CD4-positive, alpha-beta T cell treated with Interleukin-17A for 4 hours (primary cell): ENCODE data around the gene CPA1.

ENCODE experiments used
- DNase-seq: peaks from one replicate; pipeline ENCODE4 v3.0.0-alpha.2; 2020; ENCODE audit warnings: mixed read lengths

Gene CPA1

DNA sequence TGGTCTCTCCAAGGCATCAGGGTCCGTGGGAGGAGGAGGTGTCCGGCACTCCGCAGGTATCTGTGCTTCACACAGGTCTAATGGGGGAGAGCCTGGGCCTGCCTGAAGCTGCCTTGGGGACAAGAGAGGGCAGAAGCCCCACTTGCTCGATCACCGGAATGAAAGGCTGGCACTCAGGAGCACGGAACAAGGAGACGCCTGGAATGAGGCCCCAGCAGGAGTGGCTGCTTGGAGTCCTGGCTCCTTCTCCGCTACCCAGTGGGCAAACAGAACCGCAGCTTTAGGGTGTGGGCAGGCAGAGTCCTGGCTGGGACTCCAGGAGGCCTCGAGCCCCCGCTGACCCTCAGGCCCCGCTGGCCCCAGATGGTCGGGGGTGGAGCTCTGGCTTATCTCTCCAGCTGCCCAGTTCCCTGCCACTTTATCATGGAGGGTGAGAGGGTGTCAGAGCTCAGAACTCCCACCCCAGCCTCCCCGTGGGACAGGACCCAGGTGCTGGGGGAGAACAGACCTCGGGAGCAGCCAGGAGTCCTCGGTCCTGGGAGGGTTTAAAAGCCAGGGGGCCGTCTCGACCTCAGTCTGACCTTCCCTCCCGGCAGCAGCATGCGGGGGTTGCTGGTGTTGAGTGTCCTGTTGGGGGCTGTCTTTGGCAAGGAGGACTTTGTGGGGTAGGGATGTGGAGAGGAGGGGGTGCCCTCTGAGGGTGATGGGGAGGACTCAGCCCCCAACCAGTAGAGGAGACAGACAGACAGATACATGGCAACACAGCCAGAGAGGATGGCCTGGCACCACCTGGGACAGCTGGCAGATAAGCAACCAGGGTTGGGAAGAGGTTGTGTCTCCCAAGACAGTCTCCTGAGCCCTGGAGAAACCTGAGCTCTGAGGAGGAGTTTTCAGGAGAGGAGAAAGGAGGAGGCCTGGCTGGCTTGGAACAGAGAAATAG, at the start of gene CPA1:
TSS of gene CPA1 (plus strand) at position 574 of the 940 bp plus-strand sequence. CDS start at position 601, 27 bp downstream.
- no peak for DNase-seq

DNA sequence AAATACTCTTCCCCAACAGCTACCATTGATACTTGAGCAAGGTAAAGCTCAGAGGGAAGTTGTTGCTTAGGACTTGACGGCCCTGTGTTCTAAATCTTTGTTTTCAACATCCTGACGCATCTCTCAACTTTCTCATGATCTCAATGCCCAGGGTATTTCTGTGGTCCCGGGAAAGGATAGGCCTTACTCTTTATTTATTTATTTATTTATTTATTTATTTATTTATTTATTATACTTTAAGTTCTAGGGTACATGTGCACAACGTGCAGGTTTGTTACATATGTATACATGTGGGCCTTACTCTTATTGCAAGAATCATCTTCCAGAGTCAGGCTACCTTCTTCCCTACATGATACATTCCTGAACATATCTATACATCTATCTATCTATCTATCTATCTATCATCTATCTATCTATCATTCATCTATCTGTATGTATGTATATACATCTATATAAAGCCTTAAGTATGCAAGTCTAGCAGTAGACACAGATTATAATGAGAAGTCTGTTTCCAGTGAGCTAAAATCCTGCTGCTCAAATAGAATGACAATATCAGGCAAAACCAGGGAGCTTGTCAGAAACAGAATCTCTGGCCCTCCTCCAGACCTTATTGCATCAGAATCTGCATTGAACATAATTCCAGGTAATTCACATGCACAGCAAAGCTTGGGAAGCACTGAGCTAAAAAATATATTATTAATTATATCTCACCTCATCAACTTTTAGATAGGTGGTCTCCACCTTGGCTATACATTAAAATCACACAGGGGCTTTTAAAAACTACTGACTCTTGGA, 47.8 kb upstream of the CPA1 start:
- no peak for DNase-seq

DNA sequence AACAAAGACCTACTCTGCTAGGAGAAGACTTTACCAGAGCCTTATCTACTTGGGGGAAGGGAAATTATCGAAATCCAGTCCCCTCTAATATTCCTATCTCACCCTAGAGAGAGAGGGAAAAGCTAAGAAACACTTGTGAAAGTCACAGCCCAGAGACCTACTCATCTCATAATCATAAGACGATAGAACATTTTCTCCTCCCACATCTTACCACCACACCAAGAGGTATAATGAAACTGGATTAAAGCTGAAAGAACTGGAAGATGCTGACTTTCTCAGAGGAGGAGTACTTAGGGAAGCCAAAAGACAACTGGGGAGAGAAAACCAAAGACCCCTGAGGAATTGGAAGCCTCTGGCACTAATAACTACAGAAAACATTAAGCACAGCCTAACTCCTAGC, 46.5 kb upstream of the CPA1 start:
- DNase-seq, result no peak

DNA sequence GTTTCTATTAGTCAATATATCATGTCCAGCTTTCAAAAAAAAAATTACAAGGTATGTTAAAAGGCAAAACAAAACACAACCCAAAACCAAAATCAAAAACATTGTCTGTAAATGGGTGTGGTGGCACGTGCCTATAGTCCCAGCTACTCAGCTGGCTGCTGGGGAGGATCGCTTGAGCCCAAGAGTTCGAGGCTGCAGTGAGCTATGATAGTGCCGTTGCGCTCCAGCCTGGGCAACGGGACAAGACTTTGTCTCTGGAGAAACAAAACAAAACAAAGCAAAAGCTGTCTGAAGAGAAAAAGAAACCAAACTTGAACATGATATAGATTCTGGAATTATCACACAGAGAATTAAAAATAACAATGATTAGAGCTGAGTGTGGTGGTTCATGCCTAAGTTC, 46.0 kb upstream of the CPA1 start:
- DNase-seq, result no peak

DNA sequence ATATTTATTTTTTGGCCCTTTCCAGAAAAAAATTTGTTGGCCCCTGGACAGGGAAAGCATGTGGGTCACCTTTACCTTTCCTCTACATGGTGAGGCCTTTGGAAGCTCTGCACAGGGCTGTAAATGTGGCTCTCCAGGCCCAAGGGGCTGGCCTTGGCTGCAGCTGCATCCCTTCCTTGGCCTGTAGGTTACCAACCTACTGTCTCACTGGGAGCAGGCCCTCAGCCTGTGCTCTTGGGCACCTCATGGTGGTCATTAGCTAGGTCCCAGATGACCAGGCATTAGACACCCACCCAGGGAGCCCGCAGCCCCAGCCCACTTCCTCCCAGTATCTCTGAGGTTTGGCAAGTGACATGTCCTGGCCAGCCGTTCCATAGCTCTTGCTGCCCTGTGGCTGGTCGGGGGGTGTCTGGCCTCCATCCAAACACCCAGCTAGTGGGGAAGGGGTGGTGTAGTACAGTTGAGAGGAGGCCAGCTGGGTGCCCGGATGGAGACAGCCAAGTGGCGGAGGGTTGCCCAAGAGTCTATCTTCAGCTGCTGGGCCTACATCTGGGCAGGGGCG, 42.8 kb upstream of the CPA1 start:
- DNase-seq, result no peak

DNA sequence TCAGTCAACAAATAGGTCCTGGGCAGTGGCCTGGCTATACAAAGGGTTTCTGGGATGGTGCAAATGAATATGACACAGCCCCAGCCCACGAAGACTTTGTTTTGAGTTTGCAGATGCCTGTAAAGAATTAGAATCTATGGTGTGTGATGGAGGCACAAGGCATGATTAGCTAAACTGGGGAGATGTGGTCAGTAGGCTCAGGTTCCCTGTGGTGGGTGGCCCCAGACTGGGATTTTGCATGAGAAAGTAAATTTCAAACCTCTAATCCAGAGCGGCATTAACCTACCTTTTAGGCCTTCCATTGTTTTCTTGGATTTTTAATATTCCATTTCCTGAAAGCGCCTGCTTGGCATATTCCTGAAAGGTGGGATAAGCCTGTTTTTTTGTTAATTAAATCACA, 42.1 kb upstream of the CPA1 start:
- DNase-seq, result no peak

DNA sequence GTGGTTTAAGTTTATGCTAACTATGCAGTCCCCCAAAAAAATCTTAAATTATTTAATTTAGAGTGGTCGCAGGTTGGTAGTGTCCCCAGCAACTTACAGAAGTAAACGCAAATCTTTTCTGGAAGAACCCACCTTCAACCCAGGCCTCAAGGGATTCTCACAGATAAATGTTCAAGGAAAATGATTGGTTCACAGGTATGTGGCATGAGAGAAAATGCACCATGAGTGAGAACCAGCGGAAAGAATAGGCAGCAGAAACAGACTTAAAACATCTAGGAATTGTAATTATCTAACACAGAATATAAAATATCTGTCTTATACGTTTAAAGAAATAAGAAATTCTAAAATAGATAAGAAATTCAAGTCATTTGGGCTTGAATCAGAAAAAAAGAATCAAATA, 38.4 kb upstream of the CPA1 start:
- DNase-seq, result no peak

DNA sequence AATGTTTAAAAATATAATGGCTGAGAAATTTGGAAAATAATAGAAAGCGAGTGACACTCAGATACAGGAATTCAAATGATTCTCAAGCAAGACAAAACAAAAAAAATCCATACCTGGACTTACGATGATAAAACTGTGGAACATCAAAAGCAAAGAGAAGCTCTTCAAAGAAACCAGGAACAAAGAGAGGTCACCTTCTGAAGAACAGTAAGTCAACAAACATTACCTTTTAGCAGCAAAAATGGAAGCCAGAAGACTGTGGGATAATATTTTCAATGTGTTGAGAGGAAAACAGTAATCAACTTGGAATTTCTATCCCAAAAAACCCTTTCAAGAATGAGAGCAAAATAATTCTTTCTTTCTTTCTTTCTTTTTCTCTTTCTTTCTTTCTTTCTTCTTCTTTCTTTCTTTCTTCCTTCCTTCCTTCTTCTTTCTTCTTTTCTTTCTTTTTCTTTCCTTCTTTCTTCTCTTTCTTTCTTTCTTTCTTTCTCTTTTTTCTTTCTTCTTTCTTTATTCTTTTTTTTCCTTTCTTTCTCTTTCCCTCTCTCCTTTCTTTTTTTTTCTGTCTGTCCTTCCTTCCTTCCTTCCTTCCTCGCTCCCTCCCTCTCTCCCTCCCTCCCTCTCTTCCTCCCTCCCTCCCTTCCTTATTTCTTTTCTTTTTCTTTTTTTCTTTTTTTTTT, 37.5 kb upstream of the CPA1 start:
- DNase-seq, result no peak

DNA sequence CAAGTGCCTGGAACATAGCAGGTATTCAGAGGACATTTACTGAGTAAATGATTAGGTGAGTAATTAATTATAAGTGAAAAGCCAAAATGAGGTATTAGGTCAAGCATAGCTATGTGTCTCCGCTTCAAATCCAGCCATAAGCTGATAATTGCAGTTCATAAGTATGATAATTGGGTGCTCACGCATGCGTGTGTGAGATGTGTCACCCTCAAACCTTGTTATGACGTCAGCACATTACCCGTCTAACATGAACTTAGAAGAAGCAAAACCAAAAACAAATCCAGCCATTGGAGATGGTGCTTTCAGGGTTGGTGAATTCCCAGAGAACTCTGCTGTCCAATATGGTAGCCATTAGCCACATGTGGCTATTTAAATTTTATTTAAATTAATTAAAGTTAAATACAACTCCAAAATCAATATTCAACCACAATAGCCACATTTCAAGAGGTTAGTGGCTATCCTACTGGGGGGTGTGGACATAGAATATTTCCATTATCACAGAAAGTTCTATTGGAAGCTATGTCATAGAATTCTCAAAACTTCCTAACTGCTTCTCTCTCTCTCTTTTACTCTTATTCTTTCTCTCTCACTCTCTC, 35.9 kb upstream of the CPA1 start, which contains the start of gene CPA5:
TSS of gene CPA5 (plus strand) at position 546 of the 596 bp plus-strand sequence. CDS start 1,670 bp downstream, outside the sequence.
- DNase-seq, result no peak

DNA sequence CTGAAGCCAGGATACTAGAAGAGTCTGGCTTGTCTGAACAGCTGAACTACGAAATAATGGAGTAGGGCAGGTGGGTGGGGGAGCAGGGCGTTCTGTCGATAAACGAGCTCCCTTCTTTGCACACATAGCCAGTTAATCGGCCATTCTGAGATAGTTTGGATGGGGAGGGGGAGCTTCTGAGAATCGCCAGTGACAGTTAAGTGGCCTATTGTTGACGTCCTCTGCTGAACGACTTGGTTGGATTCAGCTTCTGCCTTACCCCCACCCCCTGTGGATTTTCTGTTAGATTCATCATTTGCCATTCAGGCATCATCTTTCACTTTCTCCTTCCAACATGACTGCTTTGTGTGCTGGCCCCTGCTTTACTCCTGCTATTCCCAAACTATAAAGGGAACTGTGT, 35.2 kb upstream of the CPA1 start:
- no peak for DNase-seq

DNA sequence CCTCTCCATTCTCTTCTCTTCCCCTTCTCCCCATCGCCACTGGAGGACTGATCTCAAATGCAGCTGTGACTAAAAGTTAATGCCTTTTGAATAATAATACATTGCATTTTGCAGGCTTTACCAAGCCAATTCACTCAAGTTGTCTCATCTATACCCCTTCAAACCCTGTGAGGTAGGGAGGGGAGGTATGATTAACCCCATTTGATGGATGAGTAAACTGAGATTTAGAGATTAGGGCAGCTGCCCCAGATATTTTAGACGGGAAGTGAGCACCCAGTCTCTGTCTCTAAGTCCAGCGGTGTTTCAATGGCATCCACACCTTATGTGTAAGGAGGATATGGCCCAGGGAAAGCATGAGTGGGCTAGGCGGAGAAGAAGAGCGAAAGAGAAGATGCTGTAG, 34.6 kb upstream of the CPA1 start:
- DNase-seq, result no peak

DNA sequence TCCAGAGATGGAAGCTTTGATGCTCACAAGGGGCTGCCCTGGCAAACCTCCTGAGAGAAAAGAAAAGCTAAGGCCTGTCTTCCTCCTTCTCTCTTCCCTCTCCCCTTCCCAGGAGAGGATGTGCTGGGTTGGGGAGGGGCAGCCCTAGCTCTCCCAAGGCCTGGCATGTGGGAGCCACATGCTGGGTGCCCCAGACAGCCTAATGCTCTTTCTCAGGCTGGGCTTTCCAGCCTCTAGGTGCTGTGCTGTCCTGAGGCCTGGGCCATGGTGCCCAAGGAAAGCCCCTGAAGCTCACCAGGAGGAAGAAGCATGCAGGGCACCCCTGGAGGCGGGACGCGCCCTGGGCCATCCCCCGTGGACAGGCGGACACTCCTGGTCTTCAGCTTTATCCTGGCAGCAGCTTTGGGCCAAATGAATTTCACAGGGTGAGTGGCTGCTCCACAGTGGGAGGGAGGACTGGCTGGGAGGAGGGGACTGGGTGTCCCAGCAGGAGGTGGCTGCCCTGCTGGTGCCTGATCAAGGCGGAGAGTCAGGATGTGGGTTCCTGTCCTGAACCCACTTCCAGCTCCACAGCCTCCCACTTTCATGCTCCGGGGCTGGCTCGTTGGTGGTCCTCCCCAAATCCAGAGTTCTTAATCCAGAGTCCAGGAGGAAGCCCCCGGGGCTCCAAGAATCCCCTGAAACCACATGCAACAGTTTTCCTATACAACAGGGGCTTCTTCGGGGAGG, 34.0 kb upstream of the CPA1 start:
- no peak for DNase-seq

DNA sequence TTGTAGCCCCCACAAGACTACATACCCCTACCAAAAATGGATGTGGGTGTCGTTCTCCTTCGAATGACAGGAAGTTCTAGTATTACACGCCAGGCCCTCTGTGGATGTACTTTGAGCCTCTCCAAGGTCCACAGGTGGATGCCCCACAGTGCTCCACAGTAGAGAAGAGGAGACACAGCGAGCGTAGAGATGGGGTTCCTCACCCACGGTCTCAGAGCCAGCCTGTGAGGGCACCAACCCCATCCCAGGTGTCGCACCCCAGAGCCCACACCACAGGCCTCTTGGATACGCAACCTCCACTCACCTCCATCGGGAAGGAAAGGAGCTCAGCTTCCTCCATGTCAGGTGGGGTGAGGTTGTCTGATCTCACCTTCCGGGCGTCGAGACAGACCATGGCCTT, 33.4 kb upstream of the CPA1 start:
- DNase-seq, result no peak

DNA sequence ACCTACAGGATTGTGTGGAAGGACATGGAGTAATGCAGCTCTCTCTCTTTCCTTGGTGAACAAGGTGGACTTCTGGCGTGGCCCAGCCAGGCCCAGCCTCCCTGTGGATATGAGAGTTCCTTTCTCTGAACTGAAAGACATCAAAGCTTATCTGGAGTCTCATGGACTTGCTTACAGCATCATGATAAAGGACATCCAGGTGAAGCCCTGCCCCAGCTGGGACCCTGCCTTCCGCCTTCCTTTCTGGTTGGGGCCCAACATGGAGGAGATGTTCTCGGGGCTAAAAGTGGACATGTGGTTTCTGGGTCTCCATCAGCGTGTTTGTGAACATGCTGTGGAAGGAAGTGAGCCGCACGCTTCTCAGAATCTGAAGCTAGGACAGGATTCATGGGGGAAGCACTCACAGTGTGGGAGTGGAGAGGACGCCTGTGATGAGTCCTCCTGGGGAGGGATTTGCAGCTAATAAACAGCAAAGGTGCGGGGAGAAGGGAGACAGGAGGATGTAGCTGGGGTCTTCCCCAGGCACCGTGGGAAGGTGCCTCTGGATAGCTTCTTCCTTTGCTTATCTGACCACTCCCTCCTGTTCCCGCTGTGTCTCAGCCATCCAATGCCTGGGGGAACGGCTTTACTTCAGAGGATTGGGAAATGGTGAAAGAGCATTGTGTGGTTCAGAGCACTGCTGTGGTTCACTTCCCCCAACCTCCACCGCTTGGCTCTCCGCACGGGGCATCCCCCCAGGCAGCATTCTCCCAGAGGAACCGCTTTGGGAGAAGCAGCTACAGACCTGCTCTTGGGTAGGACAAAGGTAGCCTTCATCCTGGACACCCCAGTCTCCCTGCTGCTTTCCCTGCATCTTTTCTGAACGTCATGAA, 30.1 kb upstream of the CPA1 start:
- no peak for DNase-seq

DNA sequence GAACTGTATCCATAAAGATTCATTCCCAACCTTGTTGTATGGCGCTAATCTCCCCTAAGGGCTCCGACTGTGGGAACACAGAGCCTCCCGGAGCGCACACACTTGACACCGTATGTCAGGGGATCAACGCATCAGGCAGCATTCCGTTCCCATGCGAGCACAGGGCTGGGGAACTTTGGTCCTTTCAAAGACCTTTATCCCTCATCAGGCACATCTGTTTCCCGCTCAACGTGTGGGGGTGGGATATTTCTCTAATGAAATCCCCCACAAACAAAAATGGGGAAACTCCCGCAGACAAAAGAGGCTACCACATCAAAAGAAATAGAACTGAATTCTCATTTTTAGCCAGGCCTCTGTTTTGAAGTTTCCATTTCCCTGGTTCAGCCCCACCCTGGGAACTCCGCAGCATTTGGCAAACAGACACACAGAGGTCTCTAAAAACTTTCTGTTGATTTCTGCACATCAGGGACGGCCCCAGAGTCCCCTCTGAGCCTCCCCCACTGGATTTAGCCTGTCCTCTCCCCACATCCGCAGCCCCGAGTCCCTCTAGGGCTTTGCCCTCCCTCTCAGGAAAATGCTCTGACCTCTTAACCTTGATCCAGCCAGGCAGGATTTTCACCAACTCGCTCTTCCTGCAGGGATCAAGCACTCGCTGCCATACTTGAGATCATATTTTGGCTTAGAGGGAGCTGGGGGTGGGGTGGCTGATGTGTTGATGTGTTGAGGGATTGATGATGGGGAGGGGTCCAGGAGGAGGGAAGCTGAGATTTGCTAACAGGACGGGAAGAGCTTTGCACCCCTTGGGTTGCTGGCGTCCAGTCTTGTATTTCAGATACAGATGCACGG, 29.1 kb upstream of the CPA1 start:
- no peak for DNase-seq

DNA sequence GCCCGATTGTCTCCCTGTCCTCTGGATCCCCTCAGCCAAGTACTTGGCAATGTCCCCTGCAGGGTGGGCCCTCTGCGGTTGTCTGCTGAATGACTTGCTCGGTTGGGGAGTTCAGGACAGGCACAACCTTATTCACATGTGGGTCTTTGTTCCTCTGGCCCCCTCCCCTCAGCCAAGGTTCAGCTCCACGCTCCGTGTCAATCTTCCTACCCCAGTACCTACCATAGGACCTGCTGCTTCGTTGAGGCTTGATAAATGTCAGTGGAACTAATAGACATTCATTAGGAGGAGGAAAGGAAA, 28.6 kb upstream of the CPA1 start:
- DNase-seq, result no peak

DNA sequence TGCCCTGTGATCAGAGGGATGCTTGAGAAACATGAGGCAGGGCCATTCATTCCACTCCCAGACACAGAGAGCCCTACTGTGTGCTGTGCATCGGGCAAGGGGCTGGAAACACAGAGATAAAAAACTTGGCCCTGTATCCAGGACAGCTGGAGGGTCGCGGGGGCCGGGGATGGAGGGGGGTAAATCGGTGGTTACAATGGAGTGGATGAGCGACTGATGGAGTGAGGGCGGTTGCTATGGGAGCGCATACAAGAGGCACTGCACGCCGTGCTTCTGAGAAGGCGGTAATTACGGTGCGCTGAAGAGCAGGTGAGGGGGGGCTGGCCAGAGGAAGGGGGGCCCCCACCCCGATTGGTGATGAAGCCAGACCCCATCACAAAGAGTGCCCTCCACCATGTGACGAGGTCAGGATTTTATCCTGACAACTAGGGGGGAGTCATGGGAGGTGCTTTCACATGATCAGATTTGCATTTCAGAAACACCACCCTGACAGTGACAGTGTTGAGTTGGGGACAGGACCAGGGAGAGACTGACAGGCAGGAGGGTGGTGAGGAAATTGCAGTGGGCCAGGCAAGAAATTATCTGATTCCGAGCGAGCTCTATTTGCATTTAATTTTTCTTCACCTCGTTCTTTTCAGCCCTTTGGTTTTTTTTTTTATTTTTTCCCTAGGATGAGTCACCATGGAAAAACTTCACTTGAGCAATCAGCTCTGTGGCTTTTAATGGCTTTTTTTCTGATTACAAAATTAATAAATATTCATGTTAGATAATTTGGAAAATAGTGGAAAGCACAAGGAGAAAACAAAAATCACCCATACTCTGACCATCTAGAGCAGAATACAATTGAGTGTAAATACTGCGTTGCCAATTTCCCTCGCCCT, 27.9 kb upstream of the CPA1 start:
- no peak for DNase-seq

DNA sequence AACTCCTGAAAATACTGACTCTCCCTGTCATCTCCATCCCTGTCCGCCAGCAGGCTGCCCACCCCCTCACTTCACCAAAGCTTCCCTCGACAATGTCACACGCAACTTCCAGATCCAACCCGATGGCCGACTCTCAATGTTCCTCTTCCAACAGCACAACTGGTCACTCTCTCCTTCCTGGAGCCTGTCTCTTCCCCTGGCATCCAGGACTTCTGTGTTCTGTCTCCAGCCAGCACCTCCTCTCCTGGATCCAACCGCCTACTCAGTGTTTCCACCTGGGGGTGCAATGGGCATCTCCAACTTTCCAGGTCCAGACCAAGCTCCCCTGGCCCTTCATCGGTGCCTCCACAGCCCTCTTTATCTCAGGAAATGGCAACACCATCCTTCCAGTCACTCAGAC, 27.1 kb upstream of the CPA1 start:
- no peak for DNase-seq
